HUES6 (cell line): ENCODE data around the gene FBXO47.
A peak's percentile ranks its signal among the peaks of the same experiment; 100 is the strongest.

Source experiments
- H3K27ac ChIP-seq: 2 replicates; pipeline ENCODE4 v1.7.0; 2013; ENCODE audit warnings: low read depth, mild to moderate bottlenecking, low read length, inconsistent platforms
- H3K27me3 ChIP-seq: 2 replicates; pipeline ENCODE4 v1.6.1; 2013; ENCODE audit warnings: low read length; ENCODE audit not compliant: control insufficient read depth, insufficient read depth
- H3K36me3 ChIP-seq: 2 replicates; pipeline ENCODE4 v1.6.1; 2013; ENCODE audit warnings: low read length; ENCODE audit not compliant: control insufficient read depth, insufficient read depth
- H3K4me1 ChIP-seq: 2 replicates; pipeline ENCODE4 v1.6.1; 2013; ENCODE audit warnings: low read length; ENCODE audit not compliant: control insufficient read depth, insufficient read depth
- H3K4me3 ChIP-seq: 2 replicates; pipeline ENCODE4 v1.5.1; 2013; ENCODE audit warnings: low read depth, low read length
- H3K9ac ChIP-seq: one replicate; pipeline ENCODE4 v1.6.1; 2013; ENCODE audit warnings: mild to moderate bottlenecking, low read length
- H3K9me3 ChIP-seq: 2 replicates; pipeline ENCODE4 v1.6.1; 2013; ENCODE audit warnings: low read depth, low read length; ENCODE audit not compliant: control insufficient read depth, insufficient read depth

FBXO47 gene, protein sequence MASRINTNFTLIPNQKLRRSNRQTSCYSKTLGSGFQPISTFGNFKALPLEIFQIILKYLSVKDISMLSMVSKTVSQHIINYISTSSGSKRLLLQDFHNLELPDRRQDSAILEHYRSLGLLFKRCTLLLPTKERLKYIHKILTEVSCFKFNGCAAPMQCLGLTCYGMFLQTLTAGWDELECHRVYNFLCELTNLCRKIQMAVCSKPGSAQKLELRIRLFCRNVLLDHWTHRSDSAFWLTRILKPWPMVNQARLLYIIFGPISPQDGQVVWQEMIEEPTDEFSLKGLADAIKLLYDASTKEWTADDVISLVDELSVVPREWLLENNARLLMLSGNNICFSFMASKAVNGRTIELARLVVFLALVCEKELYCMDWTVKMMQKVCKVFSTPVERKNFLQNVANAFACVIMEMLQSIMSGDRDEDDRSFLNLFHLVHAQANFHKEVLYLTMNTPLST

DNA sequence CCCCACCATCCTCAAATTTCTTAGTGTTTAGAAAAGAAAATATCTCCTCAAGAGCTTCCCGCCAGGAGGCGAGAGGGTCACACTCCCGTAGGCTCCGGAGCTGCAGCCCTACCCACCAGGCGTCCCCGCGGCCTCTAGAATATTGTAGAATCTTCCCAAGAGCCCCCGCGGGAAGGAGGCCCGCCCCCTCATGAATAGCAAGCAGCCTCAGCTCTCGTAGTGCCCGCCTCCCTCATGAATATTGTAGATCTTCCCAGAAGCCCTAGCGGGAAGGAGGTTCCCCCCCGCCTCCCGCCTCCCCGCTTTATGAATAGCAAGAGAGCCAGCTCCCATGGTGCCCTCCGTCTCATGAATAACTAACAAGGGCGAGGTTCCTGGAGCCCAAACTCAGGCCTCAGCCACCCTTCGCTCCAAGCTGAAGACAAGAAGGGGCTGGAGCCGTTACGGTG is at the start of gene FBXO47:
Gene FBXO47 (minus strand): TSS at position 114 of the 449 bp plus-strand sequence. CDS start 4,378 bp downstream, outside the sequence.
- no peaks in the 10 kb centered on the region for H3K27me3 ChIP-seq
- H3K4me1 ChIP-seq: 0 out of 2 replicates have a peak, but pooled peaks cover 4% of the 10 kb centered on the region
- H3K36me3 ChIP-seq: no peaks in the 10 kb centered on the region
- H3K4me3 ChIP-seq: peak within 1 kb of the TSS; percentile 33
- no peak within 1 kb of the TSS for H3K27ac ChIP-seq
- H3K9ac ChIP-seq: peak within 1 kb of the TSS; percentile 46
- H3K9me3 ChIP-seq: no peaks in the 10 kb centered on the region

DNA sequence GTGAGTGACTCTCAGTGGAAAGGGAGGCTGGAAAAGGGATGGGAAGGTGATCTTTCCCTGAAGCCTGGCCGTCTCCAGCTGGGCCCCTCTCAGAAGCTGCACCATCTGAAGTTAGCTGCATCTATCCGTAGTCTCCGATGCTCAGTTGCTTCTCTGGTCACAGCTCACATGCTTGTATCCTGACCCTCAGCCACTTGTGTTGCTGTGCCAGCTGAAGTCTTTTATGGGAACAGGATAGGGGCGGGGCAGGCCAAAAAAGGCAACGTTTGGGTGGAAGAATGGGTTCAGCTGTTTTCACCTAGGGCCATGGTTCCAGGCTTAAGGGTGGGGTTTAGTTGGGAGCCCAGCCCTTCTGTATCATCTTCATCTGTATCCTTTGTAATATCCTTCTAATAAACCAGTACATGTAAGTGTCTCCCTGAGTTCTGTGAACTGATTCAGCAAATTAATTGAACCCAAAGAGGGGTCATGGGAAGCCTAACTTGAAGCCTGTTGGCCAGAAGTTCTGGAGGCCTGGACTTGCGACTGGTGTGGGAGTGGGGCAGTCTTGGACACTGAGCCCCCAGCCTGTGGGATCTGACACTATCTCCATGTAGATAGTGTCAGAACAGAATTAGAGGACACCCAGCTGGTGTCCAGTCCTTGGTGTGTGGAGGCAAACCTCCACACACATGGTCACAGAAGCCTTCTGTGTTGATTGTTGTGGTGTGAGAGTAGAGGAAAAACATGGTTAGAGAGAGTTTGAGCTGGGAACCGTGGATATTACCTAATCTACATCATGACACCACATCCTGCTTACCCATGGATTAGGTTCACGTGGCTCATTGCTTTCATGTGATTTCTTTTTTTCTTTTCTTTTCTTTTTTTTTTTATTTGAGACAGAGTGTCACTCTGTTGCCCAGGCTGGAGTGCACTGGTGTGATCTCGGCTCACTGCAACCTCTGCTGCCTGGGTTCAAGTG is 49.3 kb upstream of the FBXO47 start:
- Histone ChIP-seq H3K9me3 (no peaks in the 10 kb centered on the region), H3K27ac (no peak overlapping the region), H3K4me3 (no peak overlapping the region), H3K9ac (no peak overlapping the region), H3K36me3 (no peaks in the 10 kb centered on the region), H3K27me3 (no peaks in the 10 kb centered on the region), H3K4me1 (peaks cover 23% of the 10 kb centered on the region)

DNA sequence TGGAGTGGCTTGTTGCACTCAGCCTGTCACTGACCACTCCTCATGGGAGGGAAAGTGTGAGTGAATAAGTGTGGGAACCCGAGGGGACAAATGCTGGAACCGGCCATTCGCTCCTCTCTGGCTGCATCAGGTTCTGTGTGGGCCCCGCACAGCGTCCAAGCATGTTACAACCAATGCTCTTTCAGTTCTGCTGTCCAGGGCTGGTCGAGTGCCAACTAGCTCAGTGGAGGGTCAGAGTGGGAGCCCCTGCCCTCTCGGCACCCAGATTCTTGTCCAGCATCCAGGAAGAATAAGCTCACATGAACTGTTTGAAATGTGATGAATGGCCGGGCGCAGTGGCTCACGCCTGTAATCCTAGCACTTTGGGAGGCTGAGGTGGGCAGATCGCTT is 48.3 kb upstream of the FBXO47 start:
- H3K9ac ChIP-seq: no peak overlapping the region
- no peaks in the 10 kb centered on the region for H3K27me3 ChIP-seq
- peaks cover 24% of the 10 kb centered on the region for H3K4me1 ChIP-seq
- no peaks in the 10 kb centered on the region for H3K36me3 ChIP-seq
- no peak overlapping the region for H3K27ac ChIP-seq
- no peaks in the 10 kb centered on the region for H3K9me3 ChIP-seq
- no peak overlapping the region for H3K4me3 ChIP-seq

DNA sequence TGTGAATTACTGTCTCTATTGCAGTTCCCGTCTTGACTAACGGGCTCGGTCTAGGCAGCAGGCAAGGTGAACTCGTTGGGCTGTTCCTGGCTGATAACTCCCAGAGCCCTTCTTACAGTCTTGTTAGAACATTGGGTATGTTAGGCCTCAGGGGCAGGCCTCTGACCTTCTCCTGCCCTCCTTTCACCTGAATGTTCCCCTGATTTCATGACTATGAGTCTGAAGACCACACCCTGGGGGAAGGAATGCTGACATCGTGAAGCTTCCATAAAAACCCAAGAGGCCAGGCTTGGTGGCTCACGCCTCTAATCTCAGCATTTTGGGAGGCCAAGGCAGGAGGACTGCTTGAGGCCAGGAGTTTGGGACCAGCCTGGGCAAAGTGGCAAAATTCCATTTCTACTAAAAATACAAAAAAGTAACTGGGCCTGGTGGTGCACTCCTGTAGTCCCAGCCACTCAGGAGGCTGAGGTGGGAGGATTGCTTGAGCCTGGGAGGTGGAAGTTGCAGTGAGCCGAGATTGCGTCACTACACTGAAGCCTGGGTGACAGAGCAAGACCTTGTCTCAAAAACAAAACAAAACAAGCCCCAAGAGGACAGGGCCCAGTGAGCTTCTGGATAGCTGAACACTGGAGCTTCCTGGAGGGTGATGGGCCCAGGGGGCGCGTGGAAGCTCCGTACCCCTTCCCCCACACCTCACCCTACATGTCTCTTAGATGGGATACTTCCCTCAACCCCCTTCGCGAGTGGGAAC is 47.8 kb upstream of the FBXO47 start:
- Histone ChIP-seq H3K9me3 (no peaks in the 10 kb centered on the region), H3K4me1 (peaks cover 24% of the 10 kb centered on the region), H3K9ac (no peak overlapping the region), H3K27ac (no peak overlapping the region), H3K4me3 (no peak overlapping the region), H3K36me3 (no peaks in the 10 kb centered on the region), H3K27me3 (no peaks in the 10 kb centered on the region)

DNA sequence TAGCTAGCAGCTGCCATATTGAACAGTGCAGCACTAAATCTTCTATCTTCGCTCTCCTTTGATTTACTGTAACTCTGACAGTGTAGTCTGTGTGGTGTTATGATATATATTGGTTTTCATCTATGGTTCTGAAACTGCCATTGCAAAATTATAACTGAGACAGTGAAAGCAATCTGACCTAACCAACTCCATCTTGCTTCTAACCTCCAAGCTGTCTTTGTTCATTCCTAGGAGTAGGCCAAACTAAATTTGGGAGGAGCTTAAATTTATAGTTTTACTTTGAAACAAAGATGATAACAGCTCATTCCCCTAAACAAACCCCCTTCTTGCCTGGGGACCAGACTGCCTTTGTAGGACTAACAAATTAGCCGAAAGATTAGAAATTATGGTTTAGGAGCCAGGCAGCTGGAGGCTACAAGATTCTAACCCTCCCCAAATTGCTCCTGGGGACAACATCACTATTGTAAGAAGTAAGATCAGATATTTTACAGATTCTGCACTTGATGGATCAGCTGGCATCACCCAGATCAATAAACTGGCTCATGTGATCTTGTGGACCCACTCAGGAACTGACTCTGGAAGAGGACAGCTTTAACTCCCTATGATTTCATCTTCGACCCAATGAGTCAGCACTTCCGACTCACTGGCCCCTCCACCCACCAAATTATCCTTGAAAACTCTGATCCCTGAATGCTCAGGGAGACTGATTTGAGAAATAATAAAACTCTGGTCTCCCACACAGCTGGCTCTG is 47.0 kb upstream of the FBXO47 start:
- Histone ChIP-seq H3K27me3 (no peaks in the 10 kb centered on the region), H3K4me3 (no peak overlapping the region), H3K4me1 (peaks cover 24% of the 10 kb centered on the region), H3K27ac (no peak overlapping the region), H3K9me3 (no peaks in the 10 kb centered on the region), H3K9ac (no peak overlapping the region), H3K36me3 (no peaks in the 10 kb centered on the region)

DNA sequence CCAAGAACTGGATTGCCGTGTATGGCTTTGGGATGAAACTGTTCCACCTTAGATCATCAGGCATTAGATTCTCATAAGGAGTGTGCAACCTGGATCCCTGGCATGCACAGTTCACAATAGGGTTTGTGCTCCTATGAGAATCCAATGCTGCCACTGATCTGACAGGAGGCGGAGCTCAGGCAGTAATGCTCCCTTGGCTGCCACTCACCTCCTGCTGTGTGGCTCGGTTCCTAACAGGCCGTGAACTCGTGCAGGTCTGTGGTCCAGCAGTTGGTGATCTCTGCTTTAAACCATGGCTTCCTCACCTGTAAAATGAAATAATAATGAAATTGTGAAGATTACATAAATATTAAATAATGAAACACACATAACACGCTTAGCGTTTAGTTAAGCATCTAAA is 45.5 kb upstream of the FBXO47 start:
- no peak overlapping the region for H3K27ac ChIP-seq
- H3K4me1 ChIP-seq: peaks cover 13% of the 10 kb centered on the region; the same call in 1 of the 2 replicates
- H3K36me3 ChIP-seq: no peaks in the 10 kb centered on the region
- H3K4me3 ChIP-seq: no peak overlapping the region; the same call in 1 of the 2 replicates
- H3K9ac ChIP-seq: no peak overlapping the region
- H3K9me3 ChIP-seq: peaks cover 6% of the 10 kb centered on the region; the same call in 1 of the 2 replicates
- no peaks in the 10 kb centered on the region for H3K27me3 ChIP-seq

DNA sequence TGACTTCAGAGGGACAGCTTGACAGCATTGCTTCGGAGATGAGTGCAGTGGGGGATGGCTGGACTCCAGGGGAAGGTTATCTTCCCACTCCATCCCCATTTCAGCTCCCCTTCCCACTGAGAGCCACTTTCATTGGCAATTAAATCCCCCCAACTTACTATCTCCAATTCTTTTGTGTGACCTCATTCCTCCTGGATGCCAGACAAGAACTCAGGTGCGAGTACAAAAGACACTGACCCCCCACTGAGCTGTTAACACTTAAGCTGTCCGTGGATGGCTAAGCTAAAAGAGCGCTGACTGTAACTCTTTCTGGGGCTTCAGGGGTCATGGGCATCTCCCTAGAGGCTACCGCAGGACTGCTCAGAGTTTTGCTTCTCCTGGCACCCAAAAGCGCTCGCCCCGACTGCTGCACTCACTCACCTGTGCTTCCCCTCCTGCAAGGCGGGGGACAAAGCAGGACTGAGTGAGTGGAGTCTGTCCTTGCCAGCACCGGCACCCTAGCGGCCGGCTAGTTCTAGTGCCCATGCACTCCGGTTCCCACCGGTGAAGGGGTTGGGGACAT is 44.8 kb upstream of the FBXO47 start:
- Histone ChIP-seq H3K27me3 (no peaks in the 10 kb centered on the region), H3K4me3 (peak overlapping the region; percentile 52), H3K27ac (no peak overlapping the region), H3K9ac (peak overlapping the region; percentile 22), H3K4me1 (peaks cover 13% of the 10 kb centered on the region; the same call in 1 of the 2 replicates), H3K9me3 (peaks cover 6% of the 10 kb centered on the region; the same call in 1 of the 2 replicates), H3K36me3 (no peaks in the 10 kb centered on the region)

DNA sequence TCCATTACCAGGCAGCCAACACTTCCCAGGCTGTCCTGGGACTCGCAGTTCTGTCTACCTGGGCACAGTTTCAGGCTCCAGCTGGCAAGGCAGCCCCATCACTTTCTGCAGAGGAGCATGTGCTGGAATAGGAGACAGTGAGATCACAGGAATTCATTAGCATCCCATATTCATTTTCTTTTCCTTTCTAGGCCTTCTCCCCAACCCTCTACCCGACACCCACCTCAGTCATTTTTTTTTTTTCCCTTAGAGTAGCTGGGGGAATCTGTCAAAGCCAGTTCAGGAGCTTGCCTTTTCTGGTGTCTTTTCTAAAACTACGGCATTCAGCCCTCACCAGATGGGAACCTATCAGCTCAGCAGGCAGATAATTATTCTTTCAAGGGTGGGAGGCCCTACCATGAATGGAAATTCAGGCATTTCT is 42.4 kb upstream of the FBXO47 start:
- Histone ChIP-seq H3K4me3 (no peak overlapping the region), H3K27ac (no peak overlapping the region), H3K4me1 (peaks cover 12% of the 10 kb centered on the region; the same call in 1 of the 2 replicates), H3K27me3 (no peaks in the 10 kb centered on the region), H3K9ac (no peak overlapping the region), H3K36me3 (no peaks in the 10 kb centered on the region), H3K9me3 (peaks cover 6% of the 10 kb centered on the region; the same call in 1 of the 2 replicates)

DNA sequence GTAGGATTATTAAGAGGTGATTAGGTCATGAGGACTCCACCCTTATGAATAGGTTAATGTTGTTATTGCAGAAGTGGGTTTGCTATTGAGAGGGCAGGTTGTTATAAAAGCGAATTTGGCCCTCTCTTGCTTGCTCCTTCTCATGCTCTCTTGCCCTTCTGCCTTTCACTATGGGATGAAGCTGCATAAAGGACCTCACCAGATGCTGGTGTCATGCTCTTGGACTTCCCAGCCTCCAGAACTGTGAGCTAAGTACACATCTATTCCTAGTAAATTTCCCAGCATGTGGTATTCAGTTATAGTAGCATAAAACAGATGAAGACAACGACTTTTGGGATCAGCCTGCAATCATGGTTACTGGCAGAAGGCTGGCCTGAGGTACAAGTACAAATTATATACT is 41.4 kb upstream of the FBXO47 start:
- Histone ChIP-seq H3K9ac (no peak overlapping the region), H3K27ac (no peak overlapping the region), H3K27me3 (no peaks in the 10 kb centered on the region), H3K4me3 (no peak overlapping the region), H3K4me1 (0 out of 2 replicates have a peak, but pooled peaks cover 8% of the 10 kb centered on the region), H3K36me3 (no peaks in the 10 kb centered on the region), H3K9me3 (peaks cover 6% of the 10 kb centered on the region; the same call in 1 of the 2 replicates)
